ENCODE measurements around the gene GRIFIN.
"Not testable (repeated sequence)": the region's sequence is repeated elsewhere in the genome, so short reads cannot be mapped to it uniquely, and the experiment has no call there.

Gene GRIFIN

GRCh38 chr7:2465928-2466327 lies 10.3 kb downstream of the GRIFIN start:
- Mint-ChIP-seq H3K4me3 (no peak overlapping the region), H3K27me3 (peaks cover 4% of the 10 kb centered on the region), H3K36me3 (no peaks in the 10 kb centered on the region), H3K4me1 (peaks cover 4% of the 10 kb centered on the region), H3K9me3 (no peaks in the 10 kb centered on the region), H3K27ac (no peak overlapping the region)

- H3K9me3 Mint-ChIP-seq = no peaks in the 10 kb centered on the region
- no peak overlapping the region for H3K4me3 Mint-ChIP-seq
- no peaks in the 10 kb centered on the region for H3K36me3 Mint-ChIP-seq
- no peaks in the 10 kb centered on the region for H3K4me1 Mint-ChIP-seq
- no peak overlapping the region for H3K27ac Mint-ChIP-seq
- peaks cover 2% of the 10 kb centered on the region for H3K27me3 Mint-ChIP-seq
Observed at GRCh38 chr7:2462731-2463130, 13.5 kb downstream of the GRIFIN start.

DNA sequence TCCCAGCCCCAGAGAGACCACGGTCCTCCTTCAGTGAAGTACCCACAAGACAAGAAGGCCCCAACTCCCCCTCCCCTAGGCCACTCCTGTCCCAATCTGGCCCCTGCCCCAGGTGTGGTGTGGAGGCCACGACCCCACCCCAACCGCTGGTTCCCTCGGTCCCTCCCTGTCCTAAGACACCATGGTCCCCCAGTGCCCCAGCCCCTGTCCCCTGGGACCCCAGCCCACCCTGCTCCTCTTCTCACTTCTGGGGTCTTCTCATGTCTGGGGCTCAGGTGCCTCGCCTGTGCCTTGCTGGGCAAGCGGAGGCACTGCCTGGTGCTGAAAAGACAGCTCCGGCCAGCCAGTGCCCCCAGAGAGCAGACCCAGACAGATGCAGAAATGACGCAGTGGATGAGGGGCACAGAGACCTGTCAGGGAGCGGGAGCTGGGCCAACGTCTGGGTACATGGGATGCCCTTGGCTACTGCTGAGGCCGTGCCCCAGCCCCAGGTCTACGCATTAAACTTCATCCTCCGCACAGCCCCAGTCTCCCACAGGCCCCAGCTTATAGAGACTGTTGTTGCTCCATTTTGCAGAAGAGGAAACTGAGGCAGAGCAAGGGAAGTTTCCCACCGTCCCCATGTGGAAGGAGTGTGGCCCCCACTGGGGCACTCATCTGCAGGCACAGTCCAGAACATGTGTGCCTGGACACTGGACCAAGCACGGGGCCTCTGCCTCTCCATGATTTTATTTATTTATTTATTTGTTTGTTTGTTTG lies 14.8 kb downstream of the GRIFIN start:
- peaks cover 2% of the 10 kb centered on the region for H3K27me3 Mint-ChIP-seq
- no peaks in the 10 kb centered on the region for H3K36me3 Mint-ChIP-seq
- no peaks in the 10 kb centered on the region for H3K4me1 Mint-ChIP-seq
- no peaks in the 10 kb centered on the region for H3K9me3 Mint-ChIP-seq
- no peak overlapping the region for H3K27ac Mint-ChIP-seq
- no peak overlapping the region for H3K4me3 Mint-ChIP-seq

DNA sequence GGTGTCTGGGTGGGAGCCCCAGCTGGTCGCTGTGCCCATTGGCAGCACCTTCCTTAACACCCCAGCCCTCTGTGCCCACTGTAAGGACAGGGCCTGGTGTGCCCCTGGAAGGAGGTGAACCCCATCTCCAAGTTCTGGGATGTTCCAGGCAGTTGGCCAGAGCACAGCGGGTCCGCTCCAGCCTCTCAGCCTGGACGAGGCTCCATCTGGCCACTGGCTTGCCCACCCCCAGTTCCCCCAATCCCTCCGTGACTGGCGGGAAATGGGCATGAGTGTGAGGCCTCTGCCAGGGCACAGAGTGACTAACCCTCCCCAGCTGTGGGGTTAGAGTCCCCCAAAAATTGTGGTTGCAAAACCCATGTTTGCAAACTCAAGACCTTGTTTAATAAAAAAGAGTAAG lies 15.6 kb downstream of the GRIFIN start:
- H3K4me3 Mint-ChIP-seq = no peak overlapping the region
- no peaks in the 10 kb centered on the region for H3K4me1 Mint-ChIP-seq
- no peaks in the 10 kb centered on the region for H3K36me3 Mint-ChIP-seq
- no peaks in the 10 kb centered on the region for H3K9me3 Mint-ChIP-seq
- H3K27me3 Mint-ChIP-seq = peaks cover 2% of the 10 kb centered on the region
- no peak overlapping the region for H3K27ac Mint-ChIP-seq

DNA sequence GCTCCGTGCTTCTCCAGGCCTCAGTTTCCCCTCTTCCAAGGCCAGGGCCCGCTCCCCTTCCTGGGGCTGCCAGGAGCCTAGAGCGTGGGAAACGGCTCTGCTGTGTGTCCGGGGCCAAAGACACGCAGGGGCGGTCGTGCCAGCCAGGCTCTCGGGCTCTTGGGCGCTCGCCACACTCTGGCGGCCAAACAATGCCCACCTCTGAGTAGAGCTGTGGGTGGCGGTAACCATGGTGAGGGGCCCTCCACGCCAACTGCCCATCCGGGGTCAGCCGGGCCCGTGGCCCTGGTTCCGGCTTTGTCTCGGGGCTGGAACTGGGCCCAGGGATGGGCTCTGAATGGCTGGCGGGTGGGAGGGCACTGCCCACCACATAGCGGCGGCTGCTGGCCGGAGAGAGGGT lies 16.0 kb downstream of the GRIFIN start:
- peaks cover 2% of the 10 kb centered on the region for H3K27me3 Mint-ChIP-seq
- no peak overlapping the region for H3K4me3 Mint-ChIP-seq
- H3K9me3 Mint-ChIP-seq = no peaks in the 10 kb centered on the region
- no peaks in the 10 kb centered on the region for H3K36me3 Mint-ChIP-seq
- no peak overlapping the region for H3K27ac Mint-ChIP-seq
- no peaks in the 10 kb centered on the region for H3K4me1 Mint-ChIP-seq

DNA sequence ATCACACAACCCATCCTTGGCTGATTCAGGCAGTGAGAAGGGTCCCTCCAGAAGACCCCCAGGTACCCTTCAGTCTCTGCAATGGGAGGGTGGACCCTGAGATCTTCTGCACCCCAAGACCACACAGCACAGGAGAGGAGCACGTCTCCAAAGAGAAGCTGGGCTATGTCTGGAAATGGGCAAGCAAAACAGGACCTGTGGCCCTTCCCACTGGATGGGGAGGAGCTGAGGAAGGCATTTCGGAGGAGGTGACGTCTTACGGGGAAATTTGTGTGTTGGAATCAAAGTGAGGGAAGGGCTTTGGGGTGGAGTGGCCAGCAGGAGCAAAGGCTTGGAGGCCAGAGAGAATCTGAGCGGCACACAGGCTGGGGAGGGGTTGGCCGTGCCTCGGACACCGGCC lies 16.5 kb downstream of the GRIFIN start:
- Mint-ChIP-seq H3K36me3 (no peaks in the 10 kb centered on the region), H3K4me1 (no peaks in the 10 kb centered on the region), H3K4me3 (no peak overlapping the region), H3K27me3 (peaks cover 2% of the 10 kb centered on the region), H3K27ac (no peak overlapping the region), H3K9me3 (no peaks in the 10 kb centered on the region)

DNA sequence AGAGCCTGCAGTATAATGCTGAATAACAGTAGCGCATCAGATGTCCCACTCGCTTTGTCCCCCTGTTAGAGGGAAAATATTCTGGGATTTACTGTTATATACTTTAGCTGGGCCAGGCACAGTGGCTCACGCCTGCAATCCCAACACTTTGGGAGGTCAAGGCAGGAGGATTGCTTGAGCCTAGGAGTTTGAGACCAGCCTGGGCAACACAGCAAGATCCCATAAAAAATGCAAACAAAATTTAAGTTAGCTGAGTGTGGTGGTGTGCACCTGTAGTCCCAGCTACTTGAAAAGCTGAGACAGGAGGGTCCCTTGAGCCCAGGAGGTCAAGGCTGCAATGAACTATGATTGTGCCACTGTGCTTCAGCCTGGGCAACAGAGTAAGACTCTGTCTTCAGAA lies 22.3 kb downstream of the GRIFIN start:
- H3K9me3 Mint-ChIP-seq, H3K4me1 Mint-ChIP-seq, H3K27ac Mint-ChIP-seq, H3K36me3 Mint-ChIP-seq, H3K4me3 Mint-ChIP-seq, H3K27me3 Mint-ChIP-seq: not testable (repeated sequence)

DNA sequence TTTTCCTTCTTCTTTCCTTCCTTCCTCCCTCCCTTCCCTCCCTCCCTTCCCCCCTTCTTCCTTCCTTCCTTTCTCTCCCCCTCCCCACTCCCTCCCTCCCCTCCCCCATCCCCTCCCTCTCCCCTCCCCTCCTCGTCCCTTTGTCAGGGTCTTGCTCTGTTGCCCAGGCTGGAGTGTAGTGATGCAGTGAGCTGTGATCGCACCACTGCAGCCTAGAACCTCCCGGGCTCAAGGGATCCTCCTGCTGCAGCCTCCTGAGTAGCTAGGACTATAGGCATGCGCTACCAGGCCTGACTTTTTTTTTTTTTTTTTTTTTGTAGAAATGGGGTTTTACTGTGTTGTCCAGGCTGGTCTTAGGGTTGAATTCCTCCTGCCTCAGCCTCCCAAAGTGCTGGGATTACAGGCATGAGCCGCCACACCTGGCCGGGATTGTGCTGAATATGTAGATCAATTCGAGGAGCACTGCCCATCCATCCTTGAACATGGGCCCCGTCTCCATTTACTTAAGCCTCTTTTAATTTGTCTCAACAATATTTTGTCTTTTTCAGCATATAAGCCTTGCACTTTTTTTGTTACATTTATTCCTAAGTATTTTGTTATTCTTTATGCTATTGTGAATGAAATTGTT lies 23.4 kb downstream of the GRIFIN start:
- Mint-ChIP-seq H3K9me3 (no peaks in the 10 kb centered on the region), H3K27ac (no peak overlapping the region), H3K4me3 (no peak overlapping the region), H3K4me1 (peaks cover 4% of the 10 kb centered on the region), H3K27me3 (no peaks in the 10 kb centered on the region), H3K36me3 (no peaks in the 10 kb centered on the region)

DNA sequence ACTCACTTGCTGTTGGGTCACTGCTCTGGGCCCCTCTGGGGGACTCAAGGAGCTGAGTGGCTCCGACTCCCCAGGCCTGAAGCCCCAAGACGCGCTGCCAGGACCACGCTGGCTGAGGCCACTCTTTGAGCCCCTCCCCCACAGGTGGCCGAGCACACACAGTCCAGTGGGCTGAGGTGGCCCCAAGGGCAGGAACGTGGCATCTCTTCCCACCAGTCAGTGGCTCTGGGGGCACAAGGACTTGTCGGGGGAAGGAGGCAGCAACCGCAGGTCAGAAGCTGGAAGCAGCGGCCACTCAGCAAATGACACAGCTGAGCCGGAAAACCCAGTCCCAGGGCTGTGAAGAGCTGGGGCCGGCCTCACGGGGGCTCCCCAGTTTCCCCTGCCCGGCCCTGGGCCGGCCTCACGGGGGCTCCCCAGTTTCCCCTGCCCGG lies 24.1 kb downstream of the GRIFIN start:
- H3K27me3 Mint-ChIP-seq = no peaks in the 10 kb centered on the region
- H3K4me1 Mint-ChIP-seq = peaks cover 4% of the 10 kb centered on the region
- peak overlapping the region; percentile 63 for H3K4me3 Mint-ChIP-seq
- H3K9me3 Mint-ChIP-seq = no peaks in the 10 kb centered on the region
- H3K27ac Mint-ChIP-seq = no peak overlapping the region
- no peaks in the 10 kb centered on the region for H3K36me3 Mint-ChIP-seq

DNA sequence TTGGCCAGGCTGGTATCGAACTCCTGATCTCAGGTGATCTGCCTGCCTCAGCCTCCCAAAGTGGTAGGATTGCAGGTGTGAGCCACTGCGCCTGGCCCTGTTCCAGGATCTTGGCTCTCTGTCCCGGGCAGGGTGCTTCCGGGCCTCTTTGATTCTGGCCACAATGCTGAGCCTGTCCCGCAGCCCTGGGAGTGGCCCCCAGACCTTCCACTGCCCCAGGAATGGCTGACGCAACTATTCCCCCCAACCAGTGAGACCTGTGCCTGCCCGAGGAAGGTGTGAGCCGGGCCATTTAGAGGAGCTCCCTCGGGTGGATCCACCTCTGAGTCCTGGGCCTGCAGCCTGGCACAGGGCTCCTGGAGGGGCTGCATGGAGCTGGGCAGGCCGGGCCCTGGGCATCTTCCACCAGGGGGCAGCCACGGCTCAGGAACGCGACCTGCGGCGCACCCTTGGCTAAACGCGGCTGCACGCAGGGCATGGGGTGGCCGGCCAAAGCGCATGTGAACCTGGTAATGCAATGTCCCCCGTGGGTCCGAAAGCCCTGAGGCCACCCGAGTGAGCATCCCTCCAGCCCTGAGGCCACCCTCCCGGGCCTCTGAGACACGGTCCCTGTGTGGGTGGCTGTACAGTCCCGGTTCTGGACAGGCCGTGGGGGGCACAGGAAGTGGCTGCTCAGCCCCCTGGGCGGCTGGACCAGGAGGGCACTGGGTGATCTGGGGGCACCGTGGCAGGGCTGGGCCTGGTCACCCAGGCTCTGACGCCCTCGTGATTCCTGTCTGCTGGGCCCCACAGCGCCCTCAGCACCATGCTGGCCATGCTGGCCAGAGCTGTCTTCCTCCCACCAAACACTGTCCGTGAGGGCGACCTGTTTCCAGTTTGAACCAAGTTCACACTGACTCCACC lies 24.8 kb downstream of the GRIFIN start:
- peak overlapping the region; percentile 63 for H3K4me3 Mint-ChIP-seq
- H3K27ac Mint-ChIP-seq = no peak overlapping the region
- no peaks in the 10 kb centered on the region for H3K36me3 Mint-ChIP-seq
- H3K9me3 Mint-ChIP-seq = no peaks in the 10 kb centered on the region
- no peaks in the 10 kb centered on the region for H3K27me3 Mint-ChIP-seq
- peaks cover 4% of the 10 kb centered on the region for H3K4me1 Mint-ChIP-seq

- Mint-ChIP-seq H3K27ac (no peak overlapping the region), H3K9me3 (no peaks in the 10 kb centered on the region), H3K27me3 (no peaks in the 10 kb centered on the region), H3K36me3 (no peaks in the 10 kb centered on the region), H3K4me3 (no peak overlapping the region), H3K4me1 (peaks cover 4% of the 10 kb centered on the region)
Observed at GRCh38 chr7:2450198-2451107, 25.7 kb downstream of the GRIFIN start.

GRCh38 chr7:2446676-2447075 lies 29.5 kb downstream of the GRIFIN start:
- H3K27ac Mint-ChIP-seq = no peak overlapping the region
- H3K36me3 Mint-ChIP-seq = no peaks in the 10 kb centered on the region
- no peaks in the 10 kb centered on the region for H3K9me3 Mint-ChIP-seq
- no peak overlapping the region for H3K4me3 Mint-ChIP-seq
- H3K4me1 Mint-ChIP-seq = no peaks in the 10 kb centered on the region
- H3K27me3 Mint-ChIP-seq = no peaks in the 10 kb centered on the region

DNA sequence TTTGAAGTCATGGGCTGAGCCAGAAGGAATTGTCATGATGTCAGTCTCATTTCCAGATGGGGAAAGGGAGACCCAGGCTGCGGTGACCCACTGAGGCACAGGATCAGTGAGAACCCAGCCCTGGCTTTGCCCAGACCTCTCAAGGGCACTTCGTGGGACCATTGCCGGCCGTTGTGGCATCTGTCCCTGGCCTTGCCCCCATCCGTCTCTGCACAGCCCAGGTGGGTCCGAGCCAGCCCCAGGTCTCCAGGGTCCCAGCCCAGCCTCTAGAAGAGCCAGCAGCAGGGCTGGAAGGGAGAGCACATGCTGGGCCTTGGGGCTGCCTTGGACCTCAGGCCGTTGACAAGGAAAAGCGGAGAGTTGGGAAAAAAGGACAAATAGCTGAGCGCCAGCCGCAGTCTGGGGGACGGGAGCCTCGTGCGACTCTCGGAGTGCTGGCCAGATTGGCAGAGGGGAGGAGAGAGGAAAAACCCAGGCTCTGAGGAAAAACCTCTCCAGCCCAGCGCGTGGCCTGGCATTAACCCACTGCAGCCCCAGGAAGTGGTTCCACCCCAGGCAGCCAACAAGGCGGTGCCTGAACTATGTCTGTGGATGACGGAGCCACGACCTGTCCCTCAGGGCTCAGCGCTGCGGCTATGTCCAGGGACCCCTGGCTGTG lies 30.2 kb downstream of the GRIFIN start:
- Mint-ChIP-seq H3K4me3 (no peak overlapping the region), H3K27me3 (no peaks in the 10 kb centered on the region), H3K9me3 (no peaks in the 10 kb centered on the region), H3K36me3 (no peaks in the 10 kb centered on the region), H3K27ac (no peak overlapping the region), H3K4me1 (no peaks in the 10 kb centered on the region)

DNA sequence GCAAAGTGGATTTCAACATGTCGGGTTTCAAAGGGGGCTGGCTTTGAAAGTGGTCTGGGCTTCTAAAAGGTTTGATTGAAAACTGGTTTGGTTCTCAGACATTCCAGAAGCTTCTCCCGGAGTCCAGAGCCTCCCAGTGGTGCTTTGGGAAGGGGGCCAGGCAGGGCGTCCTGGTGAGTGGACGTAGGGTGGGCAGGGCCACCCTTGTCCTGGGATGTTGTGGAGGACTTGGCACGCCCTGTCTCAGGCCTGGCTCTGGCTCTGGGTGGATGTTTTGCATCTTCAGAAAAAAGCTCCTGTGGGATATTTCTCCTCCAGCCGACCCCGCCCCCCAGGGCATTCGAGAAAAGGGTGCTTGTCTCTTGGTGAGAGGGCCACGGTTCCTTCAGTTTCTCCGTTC lies 31.2 kb downstream of the GRIFIN start:
- H3K4me3 Mint-ChIP-seq = no peak overlapping the region
- no peak overlapping the region for H3K27ac Mint-ChIP-seq

GRCh38 chr7:2444476-2444875 lies 31.7 kb downstream of the GRIFIN start:
- Mint-ChIP-seq H3K27me3 (no peaks in the 10 kb centered on the region), H3K27ac (no peak overlapping the region), H3K4me1 (no peaks in the 10 kb centered on the region), H3K4me3 (no peak overlapping the region), H3K9me3 (no peaks in the 10 kb centered on the region), H3K36me3 (no peaks in the 10 kb centered on the region)

More for the DNA sequence above, 31.2 kb downstream of the GRIFIN start:
- H3K27me3 Mint-ChIP-seq = no peaks in the 10 kb centered on the region
- H3K9me3 Mint-ChIP-seq = no peaks in the 10 kb centered on the region
- no peaks in the 10 kb centered on the region for H3K4me1 Mint-ChIP-seq
- no peaks in the 10 kb centered on the region for H3K36me3 Mint-ChIP-seq
